H1 (cell line): ENCODE data around the gene CPE. TPM values are rescaled to one million over a fixed set of nuclear protein-coding genes. Genes with fewer than 3 reads are reported as not detected.

ENCODE experiments used
- CTCF ChIA-PET: fragments of 300-600 bp; sonication (Branson Sonifier 250); formaldehyde crosslinking; loops from one replicate; lab custom pipeline; 2021; ENCODE audit not compliant: partially characterized antibody; lab: Charles Lee
- POLR2A ChIA-PET: fragments of 300-600 bp; sonication (Branson Sonifier 250); formaldehyde crosslinking; loops from one replicate; lab custom pipeline; 2021; ENCODE audit warnings: inconsistent platforms; ENCODE audit not compliant: partially characterized antibody; lab: Charles Lee
- DNase-seq, 2 experiments: peaks; one replicate each; pipeline versions ENCODE4 v3.0.0 to v3.0.0-alpha.2; 2010 to 2022; ENCODE audit warnings: low spot score in 2 of 2, low read depth in 1 of 2, mixed read lengths in 1 of 2
- FAIRE-seq: peaks from 2 replicates; lab custom pipeline; 2011; peaks lifted over from hg19 to GRCh38; lab: Jason Lieb, UNC
- H2AFZ ChIP-seq: 2 replicates; pipeline ENCODE4 v1.8.1; 2012; ENCODE audit warnings: low read length, inconsistent platforms
- H2AK5ac ChIP-seq: 2 replicates; pipeline ENCODE4 v1.6.1; 2013; ENCODE audit warnings: low read depth, low read length
- H2BK120ac ChIP-seq: replicated peaks from 2 replicates; pipeline ENCODE3; 2013; ENCODE audit warnings: low read depth, low read length, inconsistent platforms
- H2BK12ac ChIP-seq: 2 replicates; pipeline ENCODE4 v1.6.1; 2013; ENCODE audit warnings: low read depth, low read length
- H2BK15ac ChIP-seq: 2 replicates; pipeline ENCODE4 v1.6.1; 2013; ENCODE audit warnings: low read length
- H2BK20ac ChIP-seq: 2 replicates; pipeline ENCODE4 v1.6.1; 2013; ENCODE audit warnings: low read length
- H2BK5ac ChIP-seq: 2 replicates; pipeline ENCODE4 v1.6.1; 2013; ENCODE audit warnings: low read depth, low read length
- H3K14ac ChIP-seq: 2 replicates; pipeline ENCODE4 v1.6.1; 2013; ENCODE audit warnings: inconsistent platforms; ENCODE audit not compliant: insufficient read length
- H3K18ac ChIP-seq: 2 replicates; pipeline ENCODE4 v1.6.1; 2013; ENCODE audit warnings: low read length; ENCODE audit errors: extremely low read depth
- H3K23ac ChIP-seq: 2 replicates; pipeline ENCODE4 v1.6.1; 2013; ENCODE audit warnings: inconsistent platforms; ENCODE audit not compliant: insufficient read length
- H3K23me2 ChIP-seq: 2 replicates; pipeline ENCODE4 v1.6.1; 2013; ENCODE audit warnings: low read depth, low read length
- H3K27ac ChIP-seq: 2 replicates; pipeline ENCODE4 v1.6.1; 2011; ENCODE audit warnings: low read depth, low read length, inconsistent platforms
- H3K27me3 ChIP-seq, 4 experiments: replicated peaks in 1 of 4; 1 replicate in 1 of 4; 2 replicates in 3 of 4; pipeline versions ENCODE4 v1.6.1 to v1.8.1; 2011 to 2013; ENCODE audit warnings: low read length in 3 of 4, mild to moderate bottlenecking in 3 of 4, inconsistent platforms in 2 of 4, mixed read lengths in 2 of 4, moderate library complexity in 1 of 4; ENCODE audit not compliant: control insufficient read depth in 3 of 4, insufficient read depth in 3 of 4; ENCODE audit errors: extremely low read depth in 1 of 4
- H3K36me3 ChIP-seq, 4 experiments: 2 replicates each; pipeline versions ENCODE4 v1.6.1 to v1.8.1; 2011 to 2013; ENCODE audit warnings: mild to moderate bottlenecking in 4 of 4, low read length in 3 of 4, moderate library complexity in 2 of 4, control low read depth in 1 of 4, inconsistent platforms in 1 of 4; ENCODE audit not compliant: insufficient read depth in 4 of 4, control insufficient read depth in 2 of 4
- H3K4ac ChIP-seq: replicated peaks from 2 replicates; pipeline ENCODE3; 2013; ENCODE audit warnings: low read length, low read depth, mixed read lengths, inconsistent platforms; ENCODE audit not compliant: insufficient read length
- H3K4me1 ChIP-seq, 4 experiments: replicated peaks in 1 of 4; 1 replicate in 1 of 4; 2 replicates in 3 of 4; pipeline versions ENCODE4 v1.6.1 to v1.8.1; 2011 to 2013; ENCODE audit warnings: low read length in 3 of 4, inconsistent platforms in 2 of 4, mixed read lengths in 1 of 4; ENCODE audit not compliant: insufficient read depth in 4 of 4, control insufficient read depth in 3 of 4
- H3K4me2 ChIP-seq, 2 experiments: 2 replicates each; pipeline versions ENCODE4 v1.6.1 to v1.8.1; 2011 to 2013; ENCODE audit warnings: low read depth in 2 of 2, low read length in 2 of 2, control low read depth in 1 of 2, inconsistent platforms in 1 of 2, mild to moderate bottlenecking in 1 of 2; ENCODE audit not compliant: insufficient read depth in 1 of 2
- H3K4me3 ChIP-seq, 4 experiments: fragments of 200-600, 300-600 bp in 1 of 4; sonication (generic), shearing (Covaris generic), sonication (Bioruptor Twin) in 1 of 4; 2 replicates each; pipeline versions ENCODE4 v1.5.1 to v1.8.1; 2011 to 2016; ENCODE audit warnings: low read length in 4 of 4, low read depth in 3 of 4, control low read depth in 2 of 4, inconsistent platforms in 2 of 4, mild to moderate bottlenecking in 2 of 4, mixed read lengths in 1 of 4, moderate library complexity in 1 of 4; ENCODE audit not compliant: insufficient read depth in 2 of 4; ENCODE audit errors: extremely low read depth in 1 of 4
- H3K56ac ChIP-seq: replicated peaks from 2 replicates; pipeline ENCODE3; 2013; ENCODE audit warnings: low read depth, mild to moderate bottlenecking, mixed read lengths, low read length, inconsistent platforms; ENCODE audit not compliant: insufficient read length
- H3K79me1 ChIP-seq: 2 replicates; pipeline ENCODE4 v1.6.1; 2013; ENCODE audit warnings: low read depth, low read length, control low read depth
- H3K79me2 ChIP-seq, 2 experiments: 2 replicates each; pipeline versions ENCODE4 v1.6.1 to v1.8.1; 2012 to 2013; ENCODE audit warnings: low read length in 2 of 2, mild to moderate bottlenecking in 2 of 2, inconsistent platforms in 1 of 2; ENCODE audit not compliant: insufficient read depth in 2 of 2, control insufficient read depth in 1 of 2
- H3K9ac ChIP-seq, 4 experiments: replicated peaks in 1 of 4; 1 replicate in 1 of 4; 2 replicates in 3 of 4; pipeline versions ENCODE4 v1.6.1 to v1.8.1; 2011 to 2013; ENCODE audit warnings: low read depth in 3 of 4, low read length in 3 of 4, control low read depth in 2 of 4, mild to moderate bottlenecking in 2 of 4, moderate library complexity in 2 of 4, inconsistent platforms in 1 of 4; ENCODE audit errors: extremely low read depth in 1 of 4
- H3K9me3 ChIP-seq, 2 experiments: 2 replicates each; pipeline versions ENCODE4 v1.6.1 to v1.8.1; 2012 to 2013; ENCODE audit warnings: mild to moderate bottlenecking in 2 of 2, moderate library complexity in 2 of 2, control low read depth in 1 of 2, inconsistent platforms in 1 of 2, low read depth in 1 of 2, low read length in 1 of 2, mixed read lengths in 1 of 2; ENCODE audit not compliant: insufficient read depth in 2 of 2
- H4K20me1 ChIP-seq, 2 experiments: replicated peaks in 1 of 2; 2 replicates each; pipeline versions ENCODE3 to v1.8.1; 2011 to 2013; ENCODE audit warnings: inconsistent platforms in 2 of 2, low read length in 2 of 2, mild to moderate bottlenecking in 1 of 2; ENCODE audit not compliant: insufficient read depth in 2 of 2, control insufficient read depth in 1 of 2
- H4K5ac ChIP-seq: 2 replicates; pipeline ENCODE4 v1.6.1; 2013; ENCODE audit warnings: low read length, low read depth, mixed read lengths, inconsistent platforms; ENCODE audit not compliant: insufficient read length
- H4K8ac ChIP-seq: 2 replicates; pipeline ENCODE4 v1.8.0; 2013; ENCODE audit warnings: mild to moderate bottlenecking, moderate library complexity, low read length, inconsistent platforms; ENCODE audit not compliant: insufficient read depth; ENCODE audit errors: extremely low read depth
- H4K91ac ChIP-seq: replicated peaks from 2 replicates; pipeline ENCODE3; 2013; ENCODE audit warnings: low read length, mixed read lengths, inconsistent platforms; ENCODE audit not compliant: insufficient read length
- BRCA1 ChIP-seq: IDR thresholded peaks from 2 replicates; pipeline ENCODE4 v1.6.1; 2012; ENCODE audit warnings: low read depth, low read length, improper control_type of control experiment
- CBX5 ChIP-seq: fragments of 300-800, 300-1000 bp; sonication (generic); IDR thresholded peaks from 2 replicates; pipeline ENCODE4 v1.7.1; 2016; ENCODE audit warnings: antibody characterized with exemption, low read length, low read depth
- CTCF ChIP-seq, 3 experiments: IDR thresholded peaks; 1 replicate in 2 of 3; 2 replicates in 1 of 3; pipeline versions ENCODE4 v1.5.1 to v1.6.1; 2011; ENCODE audit warnings: low read length in 3 of 3, mild to moderate bottlenecking in 3 of 3, inconsistent platforms in 2 of 3, low read depth in 1 of 3, moderate library complexity in 1 of 3; ENCODE audit not compliant: insufficient read depth in 1 of 3; ENCODE audit errors: control extremely low read depth in 1 of 3
- JUN ChIP-seq: IDR thresholded peaks from 2 replicates; pipeline ENCODE4 v1.6.1; 2011; ENCODE audit warnings: low read depth, mild to moderate bottlenecking, improper control_type of control experiment, low read length
- JUND ChIP-seq: IDR thresholded peaks from 2 replicates; pipeline ENCODE4 v1.6.1; 2011; ENCODE audit warnings: mild to moderate bottlenecking, improper control_type of control experiment, low read length
- POU5F1 ChIP-seq: IDR thresholded peaks from 2 replicates; pipeline ENCODE4 v1.6.1; 2011; ENCODE audit warnings: low read depth, mild to moderate bottlenecking, low read length, moderate library complexity
- RAD21 ChIP-seq, 2 experiments: IDR thresholded peaks in 1 of 2; conservative IDR thresholded peaks in 1 of 2; 2 replicates each; pipeline ENCODE4 v1.6.1; 2011; ENCODE audit warnings: low read depth in 2 of 2, low read length in 2 of 2, improper control_type of control experiment in 1 of 2, inconsistent platforms in 1 of 2, mild to moderate bottlenecking in 1 of 2, moderate library complexity in 1 of 2
- TEAD4 ChIP-seq: IDR thresholded peaks from 2 replicates; pipeline ENCODE4 v1.6.1; 2012; ENCODE audit warnings: low read depth, low read length, inconsistent platforms, mixed read lengths
- polyA plus RNA-seq, 7 experiments: library from polyadenylated mRNA; depleted of rRNA in 3 of 7; stranded (reverse) in 5 of 7; unstranded in 2 of 7; fragments of >200 nt in 5 of 7; fragments of 200-250 nt in 2 of 7; gene quantifications; 1 replicate in 5 of 7; 2 replicates in 1 of 7; 4 replicates in 1 of 7; pipeline versions ENCODE4 v1.2.1 to v1.2.3, GENCODE V29; 2011 to 2013; ENCODE audit warnings: missing spikeins in 2 of 7, mixed read lengths in 2 of 7
- total RNA-seq: library from RNA; stranded (reverse); fragmentation: NEBNext Ultra II Directional; extraction: Animal tissue kit (Norgen Biotek cat#: 25700); gene quantifications from 2 replicates; pipeline ENCODE4 v1.2.1, GENCODE V29; 2021

Gene CPE
- total and polyA plus RNA-seq, 2 of the 8 experiments (the other 6 are each of a cell fraction or from before 2014, with no cell fraction given): 9.4 to 10.2 TPM

DNA sequence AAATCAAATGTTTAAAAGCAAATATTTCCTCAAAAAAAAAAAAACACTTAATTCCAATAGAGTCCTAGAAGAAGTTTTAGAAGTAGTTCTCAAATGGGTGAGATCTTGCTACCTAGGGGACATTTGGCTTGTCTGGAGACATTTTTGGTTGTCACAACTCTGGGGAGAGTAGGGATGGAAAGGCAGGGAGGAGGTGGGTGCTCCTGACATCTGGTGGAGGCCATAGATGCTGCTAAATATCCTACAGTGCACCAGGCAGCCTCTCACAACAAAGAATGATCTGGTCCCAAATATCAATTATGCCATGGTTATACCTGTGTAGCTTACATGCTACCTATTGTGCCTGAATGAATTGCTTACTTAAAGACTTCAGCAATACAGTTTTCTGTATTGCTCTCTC lies 46.8 kb downstream of the CPE start:
- Histone ChIP-seq H4K5ac (no peak overlapping the region), H2AK5ac (no peak overlapping the region), H3K23ac (no peak overlapping the region), H3K4me3 (no peak overlapping the region), H3K36me3 (no peaks in the 10 kb centered on the region; a peak in 1 of 8 replicates), H4K91ac (no peak overlapping the region), H2BK15ac (no peak overlapping the region), H3K14ac (no peak overlapping the region), H3K9me3 (peaks cover 4 to 7% of the 10 kb centered on the region in 2 experiments; a peak in 2 of 4 replicates), H3K79me2 (no peaks in the 10 kb centered on the region), H3K27me3 (no peaks in the 10 kb centered on the region), H3K23me2 (no peaks in the 10 kb centered on the region), H2BK12ac (no peak overlapping the region), H3K79me1 (no peaks in the 10 kb centered on the region), H2BK5ac (no peak overlapping the region), H2BK120ac (no peak overlapping the region), H3K4ac (no peak overlapping the region), H3K27ac (no peak overlapping the region), H3K4me2 (no peak overlapping the region), H3K56ac (no peak overlapping the region), H2BK20ac (no peak overlapping the region), H4K8ac (no peak overlapping the region), H3K18ac (no peak overlapping the region), H2AFZ (no peak overlapping the region), H3K9ac (no peak overlapping the region), H3K4me1 (no peaks in the 10 kb centered on the region), H4K20me1 (no peaks in the 10 kb centered on the region)
- FAIRE-seq: peak; percentile 24
- CTCF ChIA-PET: interaction anchor here (0.6 to 1.6 kb wide), 5 partner anchors 9 to 481 kb away, joined by 3 to 4 read pairs (median 3); no protein-coding TSS in a partner anchor
- TF ChIP-seq CBX5: no peak
- TF ChIP-seq RAD21 (IDR thresholded peaks at IDR 0.05 in 1 of 2, conservative IDR thresholded peaks at IDR 0.05 in 1 of 2; ENCODE audit: low read depth in 2 of 2, low read length in 2 of 2): peak; percentile 37 to 52
- peak; percentile 18 to 28 (median 21); a peak in 3 of 4 replicates for TF ChIP-seq CTCF (IDR thresholded peaks at IDR 0.05; ENCODE audit: control extremely low read depth in 1 of 3, insufficient read depth in 1 of 3, low read depth in 1 of 3, low read length in 3 of 3)
- no peak for TF ChIP-seq JUN
- no peak for TF ChIP-seq JUND
- no peak for TF ChIP-seq TEAD4
- no peak for TF ChIP-seq POU5F1
- no peak for TF ChIP-seq BRCA1
- DNase-seq: no peak
- POLR2A ChIA-PET: no interaction called here
